ENCODE data around the gene KCNK2.

The KCNK2 gene

DNA sequence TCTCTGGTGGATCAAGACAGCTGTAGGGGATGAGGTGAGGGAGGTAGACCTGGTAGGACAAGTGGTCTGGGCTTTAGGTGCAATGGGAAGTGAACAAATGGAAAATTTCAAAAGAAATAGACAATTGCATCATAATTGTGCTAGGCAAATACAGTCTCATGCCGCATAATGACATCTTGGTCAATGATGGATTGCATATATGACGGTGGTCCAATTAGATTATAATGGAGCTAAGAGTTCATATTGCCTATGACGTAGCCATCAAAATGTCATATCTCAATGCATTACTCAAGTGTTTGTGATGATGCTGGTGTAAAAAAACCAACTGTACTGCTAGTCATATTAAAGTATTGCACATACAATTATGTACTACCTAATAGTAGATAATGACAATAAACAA is 19.0 kb downstream of the KCNK2 start:
- no peak for DNase-seq

DNA sequence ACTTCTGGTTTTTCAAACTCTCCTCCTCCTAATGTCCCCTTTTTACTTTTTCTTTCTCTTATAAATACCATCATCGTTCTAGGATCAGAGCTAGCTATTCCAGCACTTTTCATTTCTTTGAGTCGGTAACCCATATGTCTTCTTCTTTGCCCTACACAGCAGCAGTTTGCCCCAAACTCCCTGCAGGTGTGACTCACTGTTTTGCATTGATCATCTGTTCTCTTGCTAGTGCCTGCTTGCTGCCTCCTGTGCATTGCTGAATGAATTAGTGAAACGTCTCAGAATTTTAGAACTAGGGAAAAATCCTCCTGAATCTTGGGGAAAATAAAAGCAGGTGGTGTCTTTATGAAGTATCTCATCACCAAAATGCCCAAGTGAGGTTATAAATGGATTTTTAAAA is 21.7 kb downstream of the KCNK2 start:
- no peak for DNase-seq

DNA sequence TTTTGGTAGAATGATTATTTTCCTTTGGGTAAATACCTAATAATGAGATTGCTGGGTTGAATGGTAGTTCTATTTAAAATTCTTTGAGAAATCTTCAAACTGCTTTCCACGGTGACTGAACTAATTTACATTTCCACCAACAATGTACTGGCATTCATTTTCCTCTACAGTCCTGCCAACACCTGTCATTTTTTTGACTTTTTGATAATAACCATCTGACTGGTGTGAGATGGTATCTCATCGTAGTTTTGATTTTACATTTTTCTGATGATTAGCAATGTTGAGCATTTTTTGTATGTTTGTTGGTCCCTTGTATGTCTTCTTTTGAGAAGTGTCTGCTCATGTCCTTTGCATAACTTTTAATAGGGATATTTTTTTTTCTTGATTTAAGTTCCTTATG is 23.5 kb downstream of the KCNK2 start:
- no peak for DNase-seq

DNA sequence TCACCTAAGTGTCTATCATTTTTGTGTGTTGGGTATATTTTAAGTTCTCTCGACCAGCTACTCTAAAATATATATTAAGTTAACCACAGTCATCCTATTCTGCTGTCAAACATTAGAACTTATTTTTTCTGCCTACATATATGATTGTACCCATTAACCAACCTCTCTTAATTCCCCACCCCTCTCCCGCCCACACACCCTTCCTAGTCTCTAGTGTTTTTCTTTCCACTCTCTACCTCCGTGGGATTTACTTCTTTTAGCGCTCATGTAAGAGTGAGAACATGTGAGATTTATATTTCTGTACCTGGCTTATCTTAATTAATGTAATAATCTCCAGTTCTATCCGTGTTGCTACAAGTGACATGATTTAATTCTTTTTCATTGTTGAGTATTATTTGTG is 26.6 kb downstream of the KCNK2 start:
- DNase-seq: no peak

DNA sequence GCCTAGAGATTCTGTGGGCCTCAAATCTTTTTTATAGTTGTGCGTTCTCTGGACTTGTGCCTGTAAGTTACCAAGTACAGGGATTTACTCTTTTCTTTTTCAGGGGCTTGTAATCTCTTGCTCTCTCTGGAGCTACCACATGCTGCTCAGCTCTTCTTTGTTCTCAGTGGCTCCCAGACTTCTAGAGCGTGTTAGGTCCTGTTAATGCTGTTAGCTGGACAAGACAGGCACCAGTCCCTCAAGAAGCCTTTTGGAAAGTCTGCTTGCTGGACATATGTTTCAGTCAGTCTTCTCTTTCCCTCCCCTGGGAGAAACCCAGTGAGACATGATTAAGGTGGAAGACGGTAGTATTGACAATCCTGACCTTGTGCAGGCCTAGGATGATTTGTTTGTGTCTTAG is 29.4 kb downstream of the KCNK2 start:
- no peak for DNase-seq

DNA sequence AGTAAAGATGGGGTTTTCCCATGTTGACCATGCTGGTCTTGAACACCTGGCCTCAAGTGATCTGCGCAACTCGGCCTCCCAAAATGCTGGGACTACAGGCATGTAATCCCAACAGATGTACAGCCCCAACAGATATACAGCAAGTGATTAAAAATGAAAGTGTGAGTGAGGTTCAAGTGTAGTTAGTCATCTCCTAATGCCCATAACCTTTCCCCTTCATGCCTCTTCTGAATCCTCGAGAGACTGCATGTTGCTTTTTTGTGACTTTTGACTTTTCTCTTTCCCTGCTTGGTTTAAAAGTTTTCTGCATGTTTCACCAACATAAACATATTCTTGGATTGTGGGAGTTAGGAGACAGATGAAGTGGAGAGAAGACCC is 31.2 kb downstream of the KCNK2 start:
- no peak for DNase-seq

DNA sequence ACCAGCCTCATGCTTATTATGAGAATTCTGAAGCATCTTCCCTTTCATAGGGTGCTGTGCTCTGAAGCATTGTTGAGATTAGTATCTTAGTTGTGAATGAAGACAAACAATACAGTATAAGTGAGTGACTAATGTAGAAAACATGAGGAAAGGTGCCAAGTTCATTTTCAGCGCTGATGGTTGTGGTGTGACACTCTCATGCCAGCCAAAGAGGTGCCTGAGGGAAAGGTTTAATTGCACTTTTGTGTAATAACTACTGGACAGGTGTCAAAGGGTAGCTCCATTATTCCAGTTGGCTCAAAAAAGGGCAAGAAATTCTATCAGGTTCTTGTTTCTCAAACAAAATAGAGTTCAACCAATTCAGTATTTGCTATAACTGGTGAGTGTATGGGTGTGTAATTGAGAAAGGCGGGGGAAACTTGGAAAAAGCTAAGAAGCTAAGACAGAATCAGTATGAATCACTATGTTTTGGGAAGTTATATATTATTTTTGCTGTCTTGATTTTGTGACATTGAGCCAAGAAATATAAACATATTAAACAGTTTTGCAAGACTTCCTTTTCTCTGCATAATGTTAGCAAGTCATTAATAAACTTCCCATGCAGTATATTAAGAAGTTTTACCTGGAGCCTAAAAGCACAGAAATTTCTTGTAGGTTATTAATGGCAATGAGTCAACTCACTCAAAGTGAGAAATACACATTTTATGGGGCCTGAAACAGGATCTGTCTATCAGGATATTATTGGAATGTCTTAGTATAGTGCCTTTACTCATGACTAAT is 31.8 kb downstream of the KCNK2 start:
- DNase-seq: no peak

DNA sequence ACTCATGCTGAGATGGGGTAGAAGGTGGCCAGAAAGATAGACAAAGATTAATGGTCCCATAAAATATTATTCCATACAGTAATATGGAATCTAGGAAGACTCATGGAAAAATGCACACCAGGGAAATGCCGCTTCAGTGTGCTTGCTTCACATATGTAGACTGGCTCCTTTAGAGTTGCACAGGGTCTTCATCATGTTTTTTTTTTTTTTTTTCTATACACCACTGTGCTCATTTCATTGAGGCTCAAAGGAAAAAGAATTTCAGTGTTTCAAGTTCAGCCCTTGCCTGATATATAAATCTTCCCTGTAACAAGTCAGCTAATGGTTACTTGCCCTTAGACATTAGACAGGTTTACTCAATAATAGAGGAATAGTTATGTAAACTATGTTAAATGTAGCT is 33.2 kb downstream of the KCNK2 start:
- no peak for DNase-seq

DNA sequence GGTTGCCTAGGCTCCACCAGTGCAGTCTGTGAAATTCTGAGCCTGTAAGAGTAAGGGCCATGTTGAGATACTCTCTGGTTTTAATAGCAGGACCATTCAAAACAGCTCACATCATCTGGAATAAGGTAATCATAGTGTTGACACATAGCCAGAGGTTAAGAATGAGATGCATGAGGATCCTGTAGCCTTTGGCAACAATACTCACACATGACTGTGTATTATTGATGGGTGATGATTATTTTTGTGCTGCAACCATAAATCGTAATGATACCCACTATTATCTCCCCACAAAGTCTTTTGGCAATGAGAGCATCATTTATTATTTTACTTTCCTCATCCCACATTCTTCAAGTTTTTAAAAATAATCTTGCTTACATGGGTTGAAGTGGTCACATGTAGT is 35.5 kb downstream of the KCNK2 start:
- no peak for DNase-seq

DNA sequence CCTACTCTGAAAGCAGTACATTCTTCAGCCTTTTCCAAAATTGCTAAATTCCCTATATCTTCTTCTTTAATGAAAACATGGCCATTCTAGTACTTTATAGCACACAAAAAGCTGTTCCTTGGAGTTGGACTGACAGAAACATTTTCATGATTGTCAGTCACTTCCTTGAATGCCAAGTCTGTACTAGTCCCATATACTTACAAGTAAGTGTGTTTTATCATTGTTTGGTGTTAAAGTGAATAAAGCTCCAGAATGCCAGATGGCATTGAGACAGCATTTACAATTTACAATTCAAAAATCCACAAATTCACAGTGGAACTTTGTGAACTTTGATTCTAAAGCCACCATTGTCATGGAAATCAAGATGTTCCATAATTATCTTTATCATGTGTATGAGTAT is 36.5 kb downstream of the KCNK2 start:
- DNase-seq: no peak

DNA sequence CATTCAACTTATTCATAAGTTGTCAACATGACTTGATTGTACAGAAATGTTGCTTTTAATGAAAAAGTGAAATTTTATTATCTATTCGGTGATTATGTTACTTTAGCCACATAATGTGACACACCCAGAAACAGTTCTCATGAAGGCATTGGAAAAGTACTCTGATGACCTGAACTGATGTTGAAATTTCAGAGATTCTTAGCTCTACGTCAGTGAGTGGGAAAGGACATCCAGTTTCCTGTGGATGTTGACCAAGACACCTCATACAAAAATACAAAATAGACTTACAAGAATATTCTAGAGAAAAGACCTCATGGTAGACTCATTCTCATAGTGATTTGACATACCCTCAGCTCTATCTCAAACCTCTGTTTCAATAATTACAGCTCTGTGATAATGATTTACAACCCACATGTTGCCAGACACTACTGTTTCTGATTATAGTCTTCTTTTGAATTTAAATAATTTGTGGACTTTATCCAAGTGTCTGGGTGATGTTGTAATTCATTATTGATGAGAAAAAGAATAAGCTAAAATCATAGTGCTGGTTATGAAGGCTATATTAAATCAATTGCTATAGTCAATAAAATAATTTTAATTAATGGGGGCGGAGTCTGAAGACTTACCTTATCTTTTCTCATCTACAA is 37.3 kb downstream of the KCNK2 start:
- DNase-seq: no peak

DNA sequence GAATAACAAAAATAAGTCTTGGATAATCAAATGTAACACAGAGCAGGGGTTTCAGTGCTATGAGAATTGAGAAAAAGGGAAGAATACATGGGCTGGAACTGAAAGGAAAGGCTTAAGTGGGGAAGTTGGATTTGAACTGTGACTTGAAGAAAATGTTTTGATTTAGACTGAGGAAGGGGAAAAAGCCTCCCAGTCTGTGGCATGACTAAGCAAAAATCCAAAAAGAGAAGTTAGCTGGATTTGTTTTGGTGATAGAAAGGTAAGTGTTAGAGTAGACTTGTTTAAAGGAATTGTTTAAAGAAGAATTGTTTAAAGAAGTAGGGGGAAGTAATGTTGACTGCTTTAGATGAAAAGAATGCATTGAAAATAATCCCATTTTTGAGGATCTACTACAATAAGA is 46.0 kb downstream of the KCNK2 start:
- DNase-seq: no peak

DNA sequence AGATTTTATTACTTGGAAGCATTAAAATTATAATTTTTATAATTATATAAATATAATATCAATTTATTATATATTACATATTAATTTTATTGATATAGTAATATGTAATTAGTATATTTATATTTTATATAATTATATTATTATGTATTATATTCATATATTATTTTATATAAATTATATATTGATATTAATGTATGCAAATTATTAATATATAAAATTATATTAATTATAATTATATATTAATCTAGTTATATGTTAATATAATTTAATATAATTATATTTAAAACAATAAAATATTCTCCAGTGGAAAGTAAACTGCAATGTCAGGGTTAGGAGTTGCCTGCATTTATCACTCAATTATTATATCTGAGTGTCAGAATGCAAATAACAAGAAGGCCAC is 48.8 kb downstream of the KCNK2 start:
- no peak for DNase-seq

DNA sequence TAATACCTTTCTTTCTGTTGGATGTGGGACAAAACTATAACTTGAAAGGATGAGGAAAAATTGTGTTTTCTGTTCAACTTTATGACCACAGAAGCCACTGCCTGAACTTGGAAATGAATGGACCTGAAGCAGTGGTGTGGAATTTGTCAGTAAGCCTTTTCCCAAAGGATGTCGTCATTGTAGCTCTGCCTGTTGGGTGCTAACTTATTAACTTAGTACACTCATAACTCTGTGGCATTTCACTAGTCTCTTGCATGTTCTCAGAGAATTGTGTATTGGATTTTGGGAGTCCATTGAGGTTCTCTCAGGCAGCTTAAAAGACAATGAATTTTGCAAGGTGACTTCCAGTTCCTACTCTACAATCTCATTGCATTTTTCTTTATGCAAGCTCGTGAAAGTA is 49.6 kb downstream of the KCNK2 start:
- DNase-seq: no peak

DNA sequence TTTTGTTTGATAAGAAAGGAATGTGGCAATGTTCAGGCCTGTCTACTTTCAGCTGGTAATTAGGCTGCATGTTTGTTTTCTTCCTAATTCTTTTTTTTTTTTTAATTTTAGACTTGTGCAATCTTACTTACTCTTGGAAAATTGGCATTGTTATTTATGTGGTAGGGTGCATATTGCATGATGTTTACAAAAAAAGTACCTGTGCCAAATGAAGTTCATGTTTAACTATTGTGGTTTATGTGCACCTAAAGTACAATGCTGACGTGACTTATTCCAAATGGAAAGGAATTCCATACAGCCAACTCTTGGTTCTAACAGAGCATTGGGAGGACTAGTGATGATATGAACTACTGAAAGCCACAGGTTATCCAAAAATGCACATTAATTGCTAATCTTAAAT is 51.0 kb downstream of the KCNK2 start:
- DNase-seq: no peak

DNA sequence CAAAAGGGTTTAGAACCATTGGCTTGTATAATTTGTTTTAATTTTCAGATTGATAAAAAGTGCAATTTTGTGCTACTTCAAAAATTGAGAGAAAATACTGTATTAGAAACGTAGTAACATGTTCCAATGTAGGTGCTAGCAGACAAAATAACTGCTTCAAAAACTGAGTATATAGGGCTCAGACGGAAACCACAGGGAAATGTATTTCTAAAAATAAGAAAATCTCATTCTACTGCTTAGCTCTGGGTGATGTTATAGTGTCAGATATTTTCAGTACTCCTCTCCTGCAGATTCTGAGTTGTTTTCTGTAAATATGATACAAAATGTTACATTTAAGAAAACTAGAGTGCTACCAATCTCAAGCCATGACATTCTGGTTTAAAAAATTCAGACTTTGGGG is 55.4 kb downstream of the KCNK2 start:
- DNase-seq: no peak

DNA sequence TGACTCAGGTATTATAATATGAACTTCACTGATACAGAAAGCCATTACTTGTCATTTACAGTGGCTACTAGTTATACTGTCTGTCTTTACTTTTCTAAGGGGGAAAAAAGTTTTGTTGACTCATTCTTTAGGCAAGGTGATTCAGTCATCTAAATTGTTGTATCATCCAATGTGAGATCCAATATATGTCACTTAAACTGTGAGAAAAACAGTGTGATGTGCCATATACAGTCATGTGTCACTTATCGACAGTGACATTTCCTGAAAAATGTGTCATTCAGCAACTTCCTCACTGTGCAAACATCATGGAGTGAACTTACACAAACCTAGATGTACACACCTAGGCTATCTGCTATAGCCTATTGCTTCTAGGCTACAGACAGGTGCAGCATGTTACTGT is 57.6 kb downstream of the KCNK2 start:
- no peak for DNase-seq

DNA sequence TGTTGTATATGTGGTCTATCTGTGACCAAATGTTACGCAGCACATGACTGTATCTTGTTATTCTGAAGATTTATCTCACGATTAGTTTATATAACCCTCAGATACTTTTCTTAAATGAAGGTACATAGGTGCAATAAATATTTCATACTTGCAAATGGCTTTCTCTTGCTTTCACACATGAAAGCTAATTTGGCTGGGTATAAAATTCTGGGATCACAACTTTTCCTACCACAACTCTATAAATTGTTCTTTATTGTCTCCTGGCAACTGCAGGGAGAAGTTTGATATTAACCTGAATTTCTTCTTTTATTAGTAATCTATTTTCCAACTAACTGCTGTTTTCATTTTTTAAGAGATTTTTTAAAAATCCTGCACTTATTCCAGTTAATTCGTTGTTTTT is 58.9 kb downstream of the KCNK2 start:
- no peak for DNase-seq

DNA sequence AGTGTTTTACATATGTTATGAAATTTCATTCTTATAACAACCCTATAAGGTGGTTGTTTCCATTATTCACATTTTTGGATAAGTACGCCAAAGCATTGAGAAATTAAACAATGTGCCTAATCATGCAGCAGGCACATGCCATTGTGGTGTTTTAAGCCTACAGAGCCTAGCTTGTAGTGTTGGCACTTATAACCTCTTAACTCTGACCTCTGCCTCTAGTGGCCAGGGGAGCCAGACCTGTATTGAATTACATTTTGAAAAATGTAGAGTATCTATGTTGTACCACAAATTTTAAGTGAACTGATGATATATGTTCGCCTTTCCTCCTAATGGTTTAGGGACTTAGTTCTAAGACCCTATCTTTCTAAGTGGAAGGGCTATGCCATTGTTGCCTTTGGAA is 61.0 kb downstream of the KCNK2 start:
- DNase-seq: no peak

DNA sequence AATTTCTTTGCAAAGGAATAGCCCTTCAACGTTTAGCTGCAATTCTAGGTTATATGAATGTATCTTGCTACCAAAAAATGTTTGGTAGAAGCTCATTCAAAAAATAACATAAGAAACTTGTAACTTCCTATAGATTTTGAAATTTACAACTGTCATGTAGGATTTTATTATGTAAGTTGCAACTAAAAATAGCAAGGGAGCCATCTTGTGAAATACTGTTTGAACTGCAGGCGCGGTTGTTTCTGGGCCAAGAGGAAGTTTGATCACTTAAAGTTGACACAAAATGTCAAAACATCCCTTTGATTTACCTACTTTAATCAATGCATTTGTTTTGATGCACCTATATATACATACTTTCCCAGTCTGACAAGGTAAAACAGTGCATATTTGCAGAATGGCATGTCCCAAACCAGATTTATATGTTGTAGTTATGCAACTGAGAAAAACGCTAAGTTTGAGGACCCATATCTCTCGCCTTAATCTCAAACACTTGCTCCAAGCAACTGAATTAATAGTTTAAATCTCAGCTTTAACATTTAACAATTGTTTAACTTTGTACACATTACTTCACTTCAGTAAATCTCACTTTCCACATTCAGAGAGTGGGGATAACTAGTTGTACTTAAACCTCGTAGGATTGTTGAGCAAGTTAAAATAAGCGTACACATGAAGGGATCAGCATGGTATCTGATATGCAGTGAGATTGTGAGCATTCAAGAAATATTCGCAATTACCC is 63.9 kb downstream of the KCNK2 start:
- no peak for DNase-seq

DNA sequence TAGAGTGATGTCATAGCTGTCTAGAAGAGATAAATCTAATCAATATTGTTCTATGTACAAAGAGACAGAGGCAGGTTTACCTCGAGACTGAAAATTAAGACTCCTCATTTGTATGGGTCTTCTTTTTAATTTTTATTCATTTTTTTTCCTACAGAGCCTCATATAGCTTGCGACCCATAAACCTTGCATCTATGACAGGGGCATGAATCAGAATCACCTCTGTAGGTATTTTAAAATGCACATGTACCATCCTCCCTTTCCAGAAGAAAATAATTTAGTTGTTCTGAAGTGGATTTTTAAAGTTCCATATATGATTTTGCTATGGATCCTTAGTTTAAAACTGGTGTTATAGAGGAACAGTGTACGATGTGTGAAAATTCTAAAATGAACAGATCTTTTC is 64.5 kb downstream of the KCNK2 start:
- DNase-seq: no peak

DNA sequence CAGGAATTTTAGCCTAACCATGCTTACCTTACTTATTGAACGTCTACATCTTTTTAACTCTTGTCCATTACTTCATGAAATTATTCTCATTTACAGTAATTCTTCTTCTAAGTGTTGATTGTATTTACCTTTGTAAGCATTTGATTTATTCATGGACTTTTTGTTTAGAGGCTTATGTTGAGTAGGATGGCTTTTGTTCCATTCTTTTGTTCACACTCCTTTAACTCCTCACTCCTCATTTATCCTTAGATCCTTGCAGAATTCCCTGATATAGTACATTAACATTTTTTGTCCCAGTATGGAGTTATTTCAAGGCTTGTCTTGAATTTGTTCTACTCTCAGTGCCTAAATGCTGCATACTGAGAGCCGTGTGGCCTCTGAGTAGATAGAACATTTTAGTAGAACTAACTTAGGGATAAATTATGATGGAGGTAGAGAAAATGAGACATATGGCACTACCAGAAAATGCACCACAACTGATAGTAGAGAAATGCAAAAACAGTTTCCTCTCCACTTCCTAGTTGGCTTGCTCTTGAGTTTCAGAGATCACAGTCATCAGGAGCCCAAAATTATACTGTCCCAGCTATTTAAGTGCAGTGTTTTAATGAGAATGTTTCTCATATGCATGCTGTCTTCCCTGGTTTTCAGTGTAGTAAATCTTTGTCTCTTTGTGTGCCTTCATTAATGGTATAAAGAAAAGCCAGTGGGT is 69.5 kb downstream of the KCNK2 start:
- DNase-seq: no peak

DNA sequence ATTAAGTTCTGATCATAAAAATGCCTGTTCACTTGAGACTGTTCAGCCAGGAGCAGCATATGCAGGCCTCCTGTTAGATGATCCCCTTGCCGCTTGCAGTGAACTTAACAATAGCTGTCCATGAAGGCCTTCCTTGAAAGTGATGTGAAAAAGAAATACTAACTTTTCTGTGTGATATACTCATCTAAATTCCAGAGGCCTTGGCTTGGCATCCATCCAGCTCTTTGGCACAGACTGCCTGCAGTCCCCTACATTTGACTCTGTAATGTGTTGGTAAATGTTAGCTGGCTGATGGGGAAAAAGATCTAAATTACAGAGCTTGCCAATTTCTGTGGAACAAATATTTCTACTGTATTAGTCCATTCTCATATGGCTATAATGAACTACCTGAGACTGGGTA is 73.7 kb downstream of the KCNK2 start:
- DNase-seq: no peak

DNA sequence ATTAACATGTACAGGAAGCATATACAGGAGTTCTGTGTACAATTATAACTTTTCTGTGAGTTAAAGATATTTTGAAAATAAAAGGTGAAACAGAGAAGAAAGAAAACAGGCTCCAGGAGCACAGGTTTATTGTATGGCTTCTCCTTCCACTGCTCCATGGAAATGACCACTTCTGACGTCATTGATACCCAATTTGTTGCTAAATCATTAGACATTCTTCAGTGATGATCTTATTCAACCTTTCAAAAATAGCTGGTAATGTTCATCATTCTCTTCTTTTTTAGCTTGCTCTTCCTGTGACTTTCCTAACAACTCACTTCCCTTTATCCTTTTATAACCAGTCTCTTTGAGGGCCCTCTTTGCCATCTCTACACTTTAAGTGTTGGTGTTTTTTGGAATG is 77.8 kb downstream of the KCNK2 start:
- DNase-seq: no peak

All from CD4-positive, alpha-beta T cell treated with Interferon gamma for 1 hour (primary cell).